Measurements from ENCODE around the gene MYOF.

The MYOF gene

GRCh38 chr10:93305122-93305521, 177.0 kb downstream of the MYOF start:
- FAIRE-seq: no peak
- no peak for DNase-seq (ENCODE audit: insufficient read length, low spot score)
- TF ChIP-seq POLR2A (IDR thresholded peaks at IDR 0.05; ENCODE audit: low read depth, low read length): no peak
- no peak for TF ChIP-seq TAF1 (IDR thresholded peaks at IDR 0.05; ENCODE audit: low read depth, low read length)
- TF ChIP-seq SPI1 (IDR thresholded peaks at IDR 0.05; ENCODE audit: low read depth, low read length): no peak
- TF ChIP-seq POLR2AphosphoS5 (IDR thresholded peaks at IDR 0.05; ENCODE audit: low read depth, low read length): no peak
- no peak for TF ChIP-seq PAX5 (IDR thresholded peaks at IDR 0.05; ENCODE audit: insufficient read depth, low read length, severe bottlenecking)
- TF ChIP-seq POU2F2 (IDR thresholded peaks at IDR 0.05; ENCODE audit: low read depth, low read length): no peak

GRCh38 chr10:93300981-93301380, 181.2 kb downstream of the MYOF start:
- no peak for FAIRE-seq
- no peak for TF ChIP-seq PAX5 (IDR thresholded peaks at IDR 0.05; ENCODE audit: insufficient read depth, low read length, severe bottlenecking)
- DNase-seq (ENCODE audit: insufficient read length, low spot score): no peak

DNA sequence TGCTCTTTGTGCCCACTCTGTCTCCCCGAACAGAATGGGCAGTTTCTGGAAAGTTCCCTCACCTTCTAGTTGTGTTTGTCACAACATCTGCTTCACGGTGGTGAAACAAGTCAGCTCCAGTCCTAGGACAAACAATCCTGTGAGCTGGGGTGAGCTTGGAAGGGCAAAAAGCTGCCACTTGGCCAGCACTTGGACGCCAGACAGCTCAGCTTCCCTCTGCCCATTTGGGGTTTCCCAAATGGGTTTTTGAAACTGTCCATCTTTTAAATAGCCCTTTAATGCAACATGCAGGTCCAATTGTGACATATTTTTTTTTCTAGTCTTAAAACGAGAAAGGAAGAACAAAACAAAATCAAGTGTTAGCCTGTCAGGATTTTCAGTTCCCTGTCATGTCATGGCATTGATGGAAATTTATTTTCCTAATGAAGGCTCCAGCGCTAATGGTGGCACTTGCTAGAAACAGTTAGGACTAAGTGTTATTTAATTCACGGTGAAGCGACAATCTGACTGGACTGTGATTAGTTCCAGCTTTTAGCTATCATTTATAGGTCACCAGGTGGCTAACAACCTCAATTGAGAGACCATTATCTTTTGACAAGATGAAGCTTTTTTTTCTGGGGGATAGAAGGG, 181.7 kb downstream of the MYOF start:
- TF ChIP-seq POLR2A (IDR thresholded peaks at IDR 0.05; ENCODE audit: low read depth, low read length): no peak
- no peak for TF ChIP-seq TAF1 (IDR thresholded peaks at IDR 0.05; ENCODE audit: low read depth, low read length)
- TF ChIP-seq POU2F2 (IDR thresholded peaks at IDR 0.05; ENCODE audit: low read depth, low read length): no peak
- DNase-seq (ENCODE audit: insufficient read length, low spot score): no peak
- FAIRE-seq: no peak

GRCh38 chr10:93299606-93300287, 182.4 kb downstream of the MYOF start:
- FAIRE-seq (no peak), DNase-seq (ENCODE audit: insufficient read length, low spot score) (no peak)
- TF ChIP-seq PAX5 (IDR thresholded peaks at IDR 0.05; ENCODE audit: insufficient read depth, low read length, severe bottlenecking): no peak
- TF ChIP-seq POU2F2 (IDR thresholded peaks at IDR 0.05; ENCODE audit: low read depth, low read length): no peak
- no peak for TF ChIP-seq POLR2A (IDR thresholded peaks at IDR 0.05; ENCODE audit: low read depth, low read length)
- TF ChIP-seq TAF1 (IDR thresholded peaks at IDR 0.05; ENCODE audit: low read depth, low read length): no peak

DNA sequence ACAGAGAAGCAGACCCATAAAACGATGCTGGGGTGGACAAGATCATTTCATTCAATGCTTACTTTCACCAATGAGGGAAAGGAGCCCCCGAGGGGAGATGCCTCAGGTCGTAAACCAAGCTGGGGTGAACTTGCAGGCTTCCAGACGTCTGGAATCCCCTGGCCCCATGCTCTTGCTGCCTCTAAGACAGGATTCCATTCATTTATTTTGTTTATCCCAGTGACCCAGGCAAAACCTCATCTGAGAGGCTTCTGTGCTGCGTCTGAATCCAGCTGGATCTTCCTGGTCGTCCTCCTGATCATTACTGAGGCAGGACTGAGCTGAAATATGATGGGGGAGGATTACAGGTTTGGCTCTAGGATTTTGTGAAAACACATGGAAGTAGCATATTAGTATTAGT, 182.9 kb downstream of the MYOF start:
- FAIRE-seq: no peak

DNA sequence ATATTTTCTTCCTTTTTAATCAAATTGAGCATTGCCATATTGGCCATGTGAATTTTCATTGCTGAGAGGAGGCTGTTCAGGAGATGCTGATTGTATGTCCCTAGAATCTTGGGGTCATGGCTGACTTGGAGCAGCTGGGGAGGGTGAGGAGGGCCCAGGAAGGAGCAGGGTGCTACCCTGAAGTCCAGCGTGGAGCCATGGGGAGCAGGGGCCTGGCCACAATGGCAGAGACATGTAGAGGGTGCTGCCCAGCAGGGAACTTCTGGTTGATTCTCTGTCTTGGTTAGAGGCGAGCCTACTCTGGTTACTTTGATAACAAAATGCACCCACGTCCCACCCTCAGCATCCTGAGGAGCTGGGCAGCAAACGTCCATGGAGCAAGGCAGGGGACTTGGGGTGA, 186.0 kb downstream of the MYOF start:
- FAIRE-seq (no peak), DNase-seq (ENCODE audit: insufficient read length, low spot score) (no peak)
- TF ChIP-seq TAF1 (IDR thresholded peaks at IDR 0.05; ENCODE audit: low read depth, low read length): no peak
- no peak for TF ChIP-seq POU2F2 (IDR thresholded peaks at IDR 0.05; ENCODE audit: low read depth, low read length)

More for the DNA sequence above, 182.9 kb downstream of the MYOF start:
- no peak for TF ChIP-seq PAX5 (IDR thresholded peaks at IDR 0.05; ENCODE audit: insufficient read depth, low read length, severe bottlenecking)
- no peak for TF ChIP-seq POLR2AphosphoS5 (IDR thresholded peaks at IDR 0.05; ENCODE audit: low read depth, low read length)
- no peak for TF ChIP-seq TAF1 (IDR thresholded peaks at IDR 0.05; ENCODE audit: low read depth, low read length)
- TF ChIP-seq SPI1 (IDR thresholded peaks at IDR 0.05; ENCODE audit: low read depth, low read length): no peak
- no peak for TF ChIP-seq POU2F2 (IDR thresholded peaks at IDR 0.05; ENCODE audit: low read depth, low read length)
- no peak for TF ChIP-seq POLR2A (IDR thresholded peaks at IDR 0.05; ENCODE audit: low read depth, low read length)
- no peak for DNase-seq (ENCODE audit: insufficient read length, low spot score)

DNA sequence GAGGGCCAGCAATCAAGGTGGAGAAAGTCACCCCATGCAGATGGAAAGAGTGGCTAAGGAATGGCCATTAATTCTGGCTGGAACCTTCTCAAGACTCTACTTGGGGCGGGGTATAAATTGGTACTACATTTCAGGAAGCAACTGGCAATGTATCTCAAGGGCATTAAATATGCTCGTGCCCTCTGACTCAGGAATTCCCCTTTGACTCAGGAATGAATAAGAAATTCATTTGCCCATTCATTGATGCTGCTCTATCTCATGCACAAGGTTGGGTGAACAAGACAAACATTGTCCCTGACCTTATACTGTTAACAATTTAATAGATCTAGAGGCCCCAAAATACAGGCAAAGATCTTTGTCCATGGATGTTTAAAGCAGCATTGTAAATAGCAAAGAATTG, 188.1 kb downstream of the MYOF start:
- DNase-seq (ENCODE audit: insufficient read length, low spot score) (no peak), FAIRE-seq (no peak)
- TF ChIP-seq POLR2AphosphoS5 (IDR thresholded peaks at IDR 0.05; ENCODE audit: low read depth, low read length): no peak
- no peak for TF ChIP-seq SPI1 (IDR thresholded peaks at IDR 0.05; ENCODE audit: low read depth, low read length)
- no peak for TF ChIP-seq POLR2A (IDR thresholded peaks at IDR 0.05; ENCODE audit: low read depth, low read length)
- TF ChIP-seq PAX5 (IDR thresholded peaks at IDR 0.05; ENCODE audit: insufficient read depth, low read length, severe bottlenecking): no peak
- no peak for TF ChIP-seq TAF1 (IDR thresholded peaks at IDR 0.05; ENCODE audit: low read depth, low read length)
- TF ChIP-seq POU2F2 (IDR thresholded peaks at IDR 0.05; ENCODE audit: low read depth, low read length): no peak

DNA sequence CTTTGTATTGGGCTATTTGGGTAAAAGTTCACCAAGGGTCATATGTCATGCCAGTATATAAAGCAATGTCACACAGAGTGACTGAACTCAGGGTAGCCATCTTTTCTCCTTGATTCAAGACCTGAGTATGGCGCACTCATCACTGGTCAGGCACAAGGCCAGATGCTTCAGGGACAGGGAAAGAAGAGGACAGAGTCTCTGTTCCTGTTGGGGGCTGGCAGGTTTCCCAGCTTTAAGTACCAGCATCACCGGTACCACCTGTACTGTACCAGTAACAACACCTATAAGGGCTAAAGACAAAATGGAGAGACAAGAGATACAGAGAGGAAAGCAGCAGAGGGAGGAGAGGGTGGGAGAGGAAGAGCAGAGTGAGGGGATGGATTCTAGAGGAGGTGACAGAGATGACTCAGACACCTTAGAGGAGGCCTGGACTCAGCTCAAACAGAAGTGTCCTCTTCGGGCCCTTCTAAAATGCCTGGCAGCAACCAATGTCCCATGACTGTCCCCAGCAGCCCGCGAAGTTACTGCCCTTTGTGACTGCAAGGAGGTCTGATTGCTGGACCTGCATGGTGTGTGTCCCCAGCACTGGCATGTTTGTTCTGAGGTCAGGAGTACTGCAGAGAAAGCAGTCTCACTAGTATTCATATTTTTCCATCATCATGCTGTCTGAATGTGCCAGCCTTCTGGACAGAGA, 191.3 kb downstream of the MYOF start:
- no peak for FAIRE-seq
- DNase-seq (ENCODE audit: insufficient read length, low spot score): no peak
- no peak for TF ChIP-seq POU2F2 (IDR thresholded peaks at IDR 0.05; ENCODE audit: low read depth, low read length)
- TF ChIP-seq POLR2A (IDR thresholded peaks at IDR 0.05; ENCODE audit: low read depth, low read length): no peak
- TF ChIP-seq PAX5 (IDR thresholded peaks at IDR 0.05; ENCODE audit: insufficient read depth, low read length, severe bottlenecking): no peak
- no peak for TF ChIP-seq POLR2AphosphoS5 (IDR thresholded peaks at IDR 0.05; ENCODE audit: low read depth, low read length)
- no peak for TF ChIP-seq SPI1 (IDR thresholded peaks at IDR 0.05; ENCODE audit: low read depth, low read length)
- TF ChIP-seq TAF1 (IDR thresholded peaks at IDR 0.05; ENCODE audit: low read depth, low read length): no peak

DNA sequence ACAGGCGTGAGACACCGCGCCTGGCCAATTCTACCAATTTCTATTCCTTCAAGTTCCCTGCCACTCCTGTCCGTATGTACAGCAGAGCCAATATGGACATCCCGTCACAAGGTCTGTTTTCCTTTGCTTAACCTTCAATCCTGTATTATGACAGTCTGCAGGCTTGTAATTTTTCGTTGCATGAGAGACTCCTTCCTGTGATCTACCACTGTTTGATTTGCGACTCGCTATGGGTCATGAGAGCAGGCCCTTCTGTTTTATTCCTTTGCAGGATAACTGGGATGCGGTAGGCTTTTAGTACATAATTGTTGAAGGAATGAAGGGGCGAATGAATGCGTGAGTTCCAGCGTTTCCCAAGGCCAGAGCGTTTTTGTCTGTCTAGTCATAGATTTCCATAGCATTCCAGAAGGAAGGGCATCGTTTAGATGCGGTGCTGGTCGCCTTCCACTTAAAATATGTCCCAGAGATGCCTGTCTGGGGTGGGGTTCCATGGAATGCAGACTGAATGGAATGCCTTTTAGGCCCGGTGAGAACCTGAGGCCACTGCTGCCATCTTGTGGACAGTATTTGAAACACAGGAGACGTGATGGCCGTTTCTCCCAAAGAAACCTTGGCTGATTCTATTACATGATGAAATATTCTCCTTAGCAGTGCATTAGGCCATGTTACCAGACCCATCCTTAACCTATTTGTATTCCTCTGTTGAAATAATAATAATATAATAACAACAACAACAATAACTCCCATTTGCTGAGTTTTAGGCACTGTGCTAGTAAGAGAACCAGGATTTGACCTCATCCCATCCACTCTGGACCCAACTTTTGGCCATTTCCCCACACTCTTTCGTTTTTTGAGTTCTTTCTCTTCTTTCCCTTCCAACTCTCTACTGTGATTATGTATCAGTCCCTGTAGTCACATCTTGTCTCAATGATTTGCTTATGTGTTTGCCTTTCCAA, 193.2 kb downstream of the MYOF start:
- DNase-seq (ENCODE audit: insufficient read length, low spot score) (peak; percentile 27), FAIRE-seq (peak; percentile 88)
- TF ChIP-seq POU2F2 (IDR thresholded peaks at IDR 0.05; ENCODE audit: low read depth, low read length) (no peak), PAX5 (IDR thresholded peaks at IDR 0.05; ENCODE audit: insufficient read depth, low read length, severe bottlenecking) (no peak)
